Parathyroid adenoma (tissue), 2 donors: ENCODE data around the gene LRRC4C.

Experiments used
- H2AFZ ChIP-seq: fragments of 300-600 bp; sonication (generic); one replicate; pipeline ENCODE4 v1.7.0; 2017; ENCODE audit warnings: antibody characterized with exemption, mild to moderate bottlenecking
- H3K27ac ChIP-seq: fragments of 300-600 bp; sonication (generic); one replicate; pipeline ENCODE4 v1.7.0; 2017
- H3K27me3 ChIP-seq: fragments of 300-600 bp; sonication (generic); one replicate; pipeline ENCODE4 v1.7.0; 2017; ENCODE audit warnings: low read length; ENCODE audit not compliant: control insufficient read depth, insufficient read depth
- H3K36me3 ChIP-seq: fragments of 300-600 bp; sonication (generic); one replicate; pipeline ENCODE4 v1.7.0; 2017; ENCODE audit warnings: low read length; ENCODE audit not compliant: control insufficient read depth, insufficient read depth
- H3K4me1 ChIP-seq: fragments of 300-600 bp; sonication (generic); one replicate; pipeline ENCODE4 v1.7.0; 2017; ENCODE audit warnings: control low read depth
- H3K4me2 ChIP-seq: fragments of 300-600 bp; sonication (generic); one replicate; pipeline ENCODE4 v1.7.0; 2017; ENCODE audit warnings: low read length
- H3K4me3 ChIP-seq: fragments of 300-600 bp; sonication (generic); one replicate; pipeline ENCODE4 v1.7.0; 2017; ENCODE audit warnings: low read depth, low read length
- H3K79me2 ChIP-seq: fragments of 300-600 bp; sonication (generic); one replicate; pipeline ENCODE4 v1.7.0; 2017; ENCODE audit warnings: control low read depth
- H3K9ac ChIP-seq: fragments of 300-600 bp; sonication (generic); one replicate; pipeline ENCODE4 v1.7.0; 2017; ENCODE audit warnings: mild to moderate bottlenecking
- H3K9me3 ChIP-seq: fragments of 300-600 bp; sonication (generic); one replicate; pipeline ENCODE4 v1.7.0; 2017; ENCODE audit warnings: low read length; ENCODE audit not compliant: control insufficient read depth
- TF ChIP-seq, protein P1 (sequence below): fragments of 300-600 bp; sonication (generic); IDR thresholded peaks from one replicate; pipeline ENCODE4 v1.7.0; 2017; ENCODE audit warnings: antibody characterized with exemption, mild to moderate bottlenecking
- donor health status: primary hyperparathyroidism.

The LRRC4C gene

DNA sequence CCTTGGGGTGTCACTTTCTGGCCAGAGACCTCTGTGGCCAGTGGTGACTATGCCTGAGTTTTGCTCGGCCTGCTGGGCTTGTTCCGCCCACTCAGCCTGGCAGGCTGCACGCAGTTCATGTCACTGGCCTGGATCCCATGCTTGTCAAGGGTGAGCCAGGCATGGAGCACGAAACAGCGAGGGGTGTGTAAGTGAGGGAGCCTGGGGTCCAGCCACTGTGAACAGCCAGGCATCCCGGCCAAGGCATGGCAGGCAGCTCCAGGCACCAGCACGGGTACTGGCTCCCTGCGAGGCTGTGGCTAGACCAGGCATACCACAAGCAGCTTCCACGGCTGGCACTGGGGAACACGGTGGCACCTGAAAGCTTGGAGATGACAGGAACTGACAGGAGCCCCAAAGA lies 214.3 kb downstream of the LRRC4C start:
- no peaks in the 10 kb centered on the region for H3K4me1 ChIP-seq
- TF ChIP-seq, protein P1, sequence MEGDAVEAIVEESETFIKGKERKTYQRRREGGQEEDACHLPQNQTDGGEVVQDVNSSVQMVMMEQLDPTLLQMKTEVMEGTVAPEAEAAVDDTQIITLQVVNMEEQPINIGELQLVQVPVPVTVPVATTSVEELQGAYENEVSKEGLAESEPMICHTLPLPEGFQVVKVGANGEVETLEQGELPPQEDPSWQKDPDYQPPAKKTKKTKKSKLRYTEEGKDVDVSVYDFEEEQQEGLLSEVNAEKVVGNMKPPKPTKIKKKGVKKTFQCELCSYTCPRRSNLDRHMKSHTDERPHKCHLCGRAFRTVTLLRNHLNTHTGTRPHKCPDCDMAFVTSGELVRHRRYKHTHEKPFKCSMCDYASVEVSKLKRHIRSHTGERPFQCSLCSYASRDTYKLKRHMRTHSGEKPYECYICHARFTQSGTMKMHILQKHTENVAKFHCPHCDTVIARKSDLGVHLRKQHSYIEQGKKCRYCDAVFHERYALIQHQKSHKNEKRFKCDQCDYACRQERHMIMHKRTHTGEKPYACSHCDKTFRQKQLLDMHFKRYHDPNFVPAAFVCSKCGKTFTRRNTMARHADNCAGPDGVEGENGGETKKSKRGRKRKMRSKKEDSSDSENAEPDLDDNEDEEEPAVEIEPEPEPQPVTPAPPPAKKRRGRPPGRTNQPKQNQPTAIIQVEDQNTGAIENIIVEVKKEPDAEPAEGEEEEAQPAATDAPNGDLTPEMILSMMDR: no peak
- no peak overlapping the region for H3K27ac ChIP-seq

DNA sequence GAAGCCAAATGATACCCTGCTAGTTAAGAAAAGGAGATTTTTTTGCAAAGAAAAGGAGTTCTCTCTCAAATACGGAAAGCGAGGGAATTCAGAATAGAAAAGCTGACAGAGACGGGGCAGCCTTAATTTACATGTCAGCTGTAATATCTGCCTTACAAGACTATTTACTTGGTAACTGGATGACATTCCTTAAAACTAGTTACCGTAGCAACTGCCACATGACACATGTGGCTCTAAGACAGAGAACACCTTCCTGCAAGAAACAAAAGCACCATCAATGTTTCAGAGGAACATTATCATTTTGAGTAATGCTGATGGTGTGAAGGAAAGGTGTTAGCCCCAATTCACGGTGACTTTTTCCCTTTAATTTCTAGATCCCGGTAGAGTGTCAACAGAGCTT lies 222.1 kb downstream of the LRRC4C start:
- Histone ChIP-seq H3K27ac (no peak overlapping the region), H3K4me1 (no peaks in the 10 kb centered on the region), H3K79me2 (no peaks in the 10 kb centered on the region), H3K4me2 (no peak overlapping the region), H2AFZ (no peak overlapping the region), H3K9me3 (no peaks in the 10 kb centered on the region), H3K27me3 (no peaks in the 10 kb centered on the region), H3K36me3 (no peaks in the 10 kb centered on the region), H3K4me3 (no peak overlapping the region), H3K9ac (no peak overlapping the region)
- TF ChIP-seq, protein P1: no peak

More for the DNA sequence above, 214.3 kb downstream of the LRRC4C start:
- Histone ChIP-seq H3K36me3 (no peaks in the 10 kb centered on the region), H3K4me2 (no peak overlapping the region), H2AFZ (no peak overlapping the region), H3K9ac (no peak overlapping the region), H3K4me3 (no peak overlapping the region), H3K9me3 (no peaks in the 10 kb centered on the region), H3K27me3 (no peaks in the 10 kb centered on the region), H3K79me2 (no peaks in the 10 kb centered on the region)

DNA sequence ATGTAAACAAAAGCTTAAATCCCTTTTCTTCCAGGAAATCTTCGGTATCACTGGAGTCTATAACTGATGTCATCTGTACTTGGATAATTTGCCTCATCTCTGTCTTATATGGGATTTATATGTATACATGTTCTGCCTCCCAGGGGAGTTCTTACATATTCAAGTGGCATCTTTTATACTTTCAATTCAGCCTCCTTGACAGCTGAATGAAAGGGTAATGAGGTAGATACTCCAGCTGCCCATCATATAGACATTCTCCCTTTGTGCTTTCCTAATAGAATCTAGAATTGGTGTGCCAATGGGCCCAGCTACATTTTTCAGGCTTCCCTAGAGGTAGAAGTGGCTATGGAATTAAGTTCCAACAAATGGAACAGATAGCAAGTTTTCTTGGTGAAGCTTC lies 223.8 kb downstream of the LRRC4C start:
- H3K27ac ChIP-seq: no peak overlapping the region
- no peaks in the 10 kb centered on the region for H3K36me3 ChIP-seq
- no peaks in the 10 kb centered on the region for H3K79me2 ChIP-seq
- TF ChIP-seq, protein P1: no peak
- no peaks in the 10 kb centered on the region for H3K27me3 ChIP-seq
- no peak overlapping the region for H3K9ac ChIP-seq
- H3K4me3 ChIP-seq: no peak overlapping the region
- no peaks in the 10 kb centered on the region for H3K4me1 ChIP-seq
- H3K4me2 ChIP-seq: no peak overlapping the region
- no peaks in the 10 kb centered on the region for H3K9me3 ChIP-seq
- no peak overlapping the region for H2AFZ ChIP-seq

DNA sequence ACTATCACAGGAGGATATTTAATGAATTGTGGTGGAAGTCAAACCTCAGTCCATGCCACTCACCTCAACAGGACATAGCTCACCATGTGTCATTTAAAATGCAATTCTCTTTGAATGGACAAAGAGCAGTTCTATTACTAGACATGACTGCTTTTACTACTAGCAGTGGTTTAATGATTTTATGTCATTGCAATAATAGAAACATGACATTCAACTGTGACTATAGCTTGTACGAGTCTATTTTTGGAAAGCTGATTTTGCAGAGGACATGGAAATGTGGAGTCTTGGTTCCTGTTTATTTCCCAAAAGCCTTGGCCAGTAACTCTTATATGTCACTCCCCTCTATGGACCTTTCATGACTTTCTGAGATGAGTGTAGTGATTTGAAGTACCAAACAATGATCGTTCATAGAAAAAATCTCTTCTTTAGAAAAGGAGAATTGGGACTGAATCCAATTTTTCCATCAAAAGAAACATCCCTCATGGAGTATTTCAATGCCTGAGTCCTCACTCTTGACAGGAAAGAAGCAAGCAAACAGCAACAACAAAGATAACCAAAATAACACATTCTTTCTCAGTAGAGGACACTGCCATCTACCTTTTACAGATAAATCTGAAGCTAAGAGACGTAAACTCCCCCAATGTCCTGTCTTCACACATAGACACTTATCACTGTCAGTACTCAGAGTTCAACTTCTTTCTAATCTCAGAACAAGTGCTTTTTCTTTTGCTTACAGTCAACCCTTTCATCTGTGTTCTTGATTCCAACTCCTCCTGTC lies 233.4 kb downstream of the LRRC4C start:
- Histone ChIP-seq H3K4me1 (no peaks in the 10 kb centered on the region), H3K79me2 (no peaks in the 10 kb centered on the region), H3K9ac (no peak overlapping the region), H2AFZ (no peak overlapping the region), H3K4me2 (no peak overlapping the region), H3K27me3 (no peaks in the 10 kb centered on the region), H3K27ac (no peak overlapping the region), H3K36me3 (no peaks in the 10 kb centered on the region), H3K4me3 (no peak overlapping the region), H3K9me3 (no peaks in the 10 kb centered on the region)
- TF ChIP-seq, protein P1: no peak

DNA sequence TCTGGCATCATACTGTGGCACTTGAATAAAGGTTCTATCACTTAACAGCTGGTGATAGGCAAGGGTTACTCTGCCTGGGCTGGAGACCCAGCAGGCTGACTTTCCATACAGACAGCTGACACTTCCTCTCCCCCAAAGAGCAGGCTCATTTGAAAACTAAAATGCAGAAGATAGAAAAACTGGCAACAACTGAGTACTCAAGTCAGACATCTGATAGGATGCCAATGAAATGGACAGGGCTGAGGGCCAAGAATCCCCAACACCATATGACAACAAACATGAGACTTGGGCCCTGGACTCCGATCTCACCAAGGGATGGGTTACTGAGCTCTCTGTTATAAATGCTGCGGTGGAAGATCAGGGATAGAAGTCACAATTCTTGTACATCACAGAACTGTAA lies 237.2 kb downstream of the LRRC4C start:
- TF ChIP-seq, protein P1: no peak
- no peak overlapping the region for H3K9ac ChIP-seq
- H3K9me3 ChIP-seq: no peaks in the 10 kb centered on the region
- H3K4me3 ChIP-seq: no peak overlapping the region
- H3K4me2 ChIP-seq: no peak overlapping the region
- H3K27ac ChIP-seq: no peak overlapping the region
- H3K27me3 ChIP-seq: no peaks in the 10 kb centered on the region
- no peak overlapping the region for H2AFZ ChIP-seq
- no peaks in the 10 kb centered on the region for H3K79me2 ChIP-seq
- H3K36me3 ChIP-seq: no peaks in the 10 kb centered on the region
- no peaks in the 10 kb centered on the region for H3K4me1 ChIP-seq
